Suprapubic skin (tissue), 4 donors: ENCODE data around the gene STARD8. TPM values are rescaled to one million over a fixed set of nuclear protein-coding genes. Genes with fewer than 3 reads are reported as not detected.

Experiments used
- DNase-seq, 2 donors: peaks; one replicate each; pipeline ENCODE4 v3.0.0-alpha.2; 2019; ENCODE audit warnings: low spot score in 2 of 2
- H3K27ac ChIP-seq: fragments of 200-600 bp; sonication (generic); one replicate; pipeline ENCODE4 v1.5.1; 2019
- H3K27me3 ChIP-seq: fragments of 200-600 bp; sonication (generic); one replicate; pipeline ENCODE4 v1.5.1; 2019
- H3K36me3 ChIP-seq: fragments of 200-600 bp; sonication (generic); one replicate; pipeline ENCODE4 v1.5.1; 2019
- H3K4me1 ChIP-seq: fragments of 200-600 bp; sonication (generic); one replicate; pipeline ENCODE4 v1.5.1; 2019
- H3K4me3 ChIP-seq: fragments of 200-600 bp; sonication (generic); one replicate; pipeline ENCODE4 v1.5.1; 2019; ENCODE audit warnings: mild to moderate bottlenecking
- H3K9me3 ChIP-seq: fragments of 200-600 bp; sonication (generic); one replicate; pipeline ENCODE4 v1.5.1; 2019
- EP300 ChIP-seq: sonication (generic); formaldehyde crosslinking; IDR thresholded peaks from one replicate; pipeline ENCODE4 v1.6.1; 2017; ENCODE audit warnings: antibody characterized with exemption
- POLR2A ChIP-seq, 2 donors: fragments of 450-650 bp; IDR thresholded peaks; one replicate each; pipeline ENCODE4 v1.6.1; 2017; ENCODE audit warnings: antibody characterized with exemption in 2 of 2, mild to moderate bottlenecking in 2 of 2, moderate library complexity in 2 of 2
- POLR2AphosphoS5 ChIP-seq, 3 donors: sonication (generic); formaldehyde crosslinking; IDR thresholded peaks; one replicate each; pipeline ENCODE4 v1.6.1; 2017; ENCODE audit warnings: antibody characterized with exemption in 3 of 3
- WGBS: methylation state at CpG from one replicate; pipeline ENCODE4 v1.1.5; 2018; 5-methylcytosine and 5-hydroxymethylcytosine counted together
- total RNA-seq, 4 donors: library from RNA; depleted of rRNA; stranded (reverse); fragments of >200 nt; gene quantifications; one replicate each; pipeline ENCODE4 v1.1.0, GENCODE V29; 2016
- TF ChIP-seq, protein P1 (sequence below), 2 donors: fragments of 200-600 bp in 1 of 2; fragments of 450-650 bp in 1 of 2; sonication (generic) in 1 of 2; IDR thresholded peaks; one replicate each; pipeline ENCODE4 v1.5.1; 2016 to 2019; ENCODE audit warnings: antibody characterized with exemption in 2 of 2, mild to moderate bottlenecking in 1 of 2, moderate library complexity in 1 of 2

Gene STARD8
- total RNA-seq, 4 donors from 2014 or later = 2.0 to 4.5 (median 2.3) TPM

DNA sequence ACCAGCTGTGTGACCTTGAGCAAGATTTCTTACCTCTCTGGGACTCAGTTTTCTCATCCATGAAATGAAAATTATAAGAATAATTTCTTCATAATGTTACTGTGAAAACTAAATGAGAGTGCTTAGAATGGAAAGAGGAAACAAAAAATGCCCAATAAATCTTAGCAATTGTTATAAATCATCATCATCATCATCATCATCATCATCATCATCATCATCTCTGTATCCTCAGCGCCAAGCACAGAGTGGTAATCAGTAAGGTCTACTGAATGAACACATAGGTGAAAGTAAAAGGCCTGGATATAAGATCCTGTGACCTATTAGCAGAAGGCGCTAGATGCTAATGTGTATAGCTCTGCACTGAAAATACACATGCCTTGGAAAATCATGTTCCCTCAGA lies 6.8 kb upstream of the STARD8 start:
- Histone ChIP-seq H3K36me3 (no peaks in the 10 kb centered on the region), H3K27me3 (no peaks in the 10 kb centered on the region), H3K4me1 (no peaks in the 10 kb centered on the region), H3K4me3 (no peak overlapping the region), H3K9me3 (no peaks in the 10 kb centered on the region), H3K27ac (no peak overlapping the region)
- TF ChIP-seq POLR2AphosphoS5 (IDR thresholded peaks at IDR 0.05) = no peak
- TF ChIP-seq, protein P1, sequence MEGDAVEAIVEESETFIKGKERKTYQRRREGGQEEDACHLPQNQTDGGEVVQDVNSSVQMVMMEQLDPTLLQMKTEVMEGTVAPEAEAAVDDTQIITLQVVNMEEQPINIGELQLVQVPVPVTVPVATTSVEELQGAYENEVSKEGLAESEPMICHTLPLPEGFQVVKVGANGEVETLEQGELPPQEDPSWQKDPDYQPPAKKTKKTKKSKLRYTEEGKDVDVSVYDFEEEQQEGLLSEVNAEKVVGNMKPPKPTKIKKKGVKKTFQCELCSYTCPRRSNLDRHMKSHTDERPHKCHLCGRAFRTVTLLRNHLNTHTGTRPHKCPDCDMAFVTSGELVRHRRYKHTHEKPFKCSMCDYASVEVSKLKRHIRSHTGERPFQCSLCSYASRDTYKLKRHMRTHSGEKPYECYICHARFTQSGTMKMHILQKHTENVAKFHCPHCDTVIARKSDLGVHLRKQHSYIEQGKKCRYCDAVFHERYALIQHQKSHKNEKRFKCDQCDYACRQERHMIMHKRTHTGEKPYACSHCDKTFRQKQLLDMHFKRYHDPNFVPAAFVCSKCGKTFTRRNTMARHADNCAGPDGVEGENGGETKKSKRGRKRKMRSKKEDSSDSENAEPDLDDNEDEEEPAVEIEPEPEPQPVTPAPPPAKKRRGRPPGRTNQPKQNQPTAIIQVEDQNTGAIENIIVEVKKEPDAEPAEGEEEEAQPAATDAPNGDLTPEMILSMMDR (IDR thresholded peaks at IDR 0.05) = no peak
- no peak for TF ChIP-seq POLR2A (IDR thresholded peaks at IDR 0.05)
- TF ChIP-seq EP300 = no peak
- DNase-seq = no peak
- WGBS = 69% methylated on average over 2 of the region's 2 CpGs

DNA sequence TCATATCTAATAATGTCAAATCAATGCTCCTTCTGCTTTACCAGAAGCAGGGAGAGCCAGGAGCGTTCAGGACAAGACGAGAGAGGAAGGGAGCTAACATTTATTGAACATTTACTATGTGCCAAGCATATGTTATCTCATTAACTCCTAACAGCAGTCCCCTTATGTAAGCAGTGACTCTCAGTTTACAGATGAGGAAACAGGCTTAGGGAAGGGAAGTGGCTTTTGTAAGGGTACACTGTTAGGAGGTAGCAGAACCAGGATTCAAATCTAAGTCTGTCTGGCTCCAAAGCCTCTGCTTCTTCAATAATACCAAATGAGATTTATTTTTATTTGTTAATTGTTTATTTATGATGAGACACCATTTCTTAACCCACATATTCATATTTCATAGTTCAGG lies 2.6 kb upstream of the STARD8 start:
- no peak for TF ChIP-seq EP300
- TF ChIP-seq POLR2A (IDR thresholded peaks at IDR 0.05) = no peak
- no peak for TF ChIP-seq POLR2AphosphoS5 (IDR thresholded peaks at IDR 0.05)
- TF ChIP-seq, protein P1 (IDR thresholded peaks at IDR 0.05) = no peak
- 79% methylated on average over 2 of the region's 2 CpGs for WGBS
- no peak for DNase-seq
- H3K27ac ChIP-seq = no peak overlapping the region
- H3K36me3 ChIP-seq = no peaks in the 10 kb centered on the region
- no peaks in the 10 kb centered on the region for H3K9me3 ChIP-seq
- no peaks in the 10 kb centered on the region for H3K27me3 ChIP-seq
- peaks cover 8% of the 10 kb centered on the region for H3K4me1 ChIP-seq
- no peak overlapping the region for H3K4me3 ChIP-seq

DNA sequence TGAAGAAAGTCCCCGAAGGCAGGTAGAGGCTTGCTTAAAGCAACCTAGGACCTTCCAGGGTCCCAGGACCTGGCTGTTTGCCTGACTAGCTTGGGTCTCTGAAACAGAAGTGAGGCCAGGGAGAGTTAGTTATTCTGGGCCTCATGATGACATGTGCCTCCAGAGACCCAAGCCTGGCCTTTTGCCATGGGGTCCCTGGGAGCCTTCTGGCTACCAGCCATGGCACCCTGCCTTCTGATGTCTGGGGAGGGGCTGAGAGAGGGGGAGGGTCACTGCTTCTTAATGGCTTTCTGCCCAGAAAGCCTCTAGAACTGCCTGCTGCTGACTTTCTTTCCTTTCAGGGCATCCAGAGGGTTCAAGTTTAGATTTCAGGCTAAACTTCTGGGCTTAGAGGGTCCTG lies 1.0 kb upstream of the STARD8 start:
- WGBS = 86% methylated on average over 1 of the region's 1 CpG
- no peak for TF ChIP-seq POLR2AphosphoS5 (IDR thresholded peaks at IDR 0.05)
- TF ChIP-seq, protein P1 (IDR thresholded peaks at IDR 0.05) = no peak
- TF ChIP-seq EP300 = no peak
- TF ChIP-seq POLR2A (IDR thresholded peaks at IDR 0.05) = no peak
- H3K27ac ChIP-seq = no peak overlapping the region
- no peaks in the 10 kb centered on the region for H3K27me3 ChIP-seq
- H3K36me3 ChIP-seq = no peaks in the 10 kb centered on the region
- no peaks in the 10 kb centered on the region for H3K9me3 ChIP-seq
- no peak for DNase-seq
- peaks cover 8% of the 10 kb centered on the region for H3K4me1 ChIP-seq
- H3K4me3 ChIP-seq = no peak overlapping the region

DNA sequence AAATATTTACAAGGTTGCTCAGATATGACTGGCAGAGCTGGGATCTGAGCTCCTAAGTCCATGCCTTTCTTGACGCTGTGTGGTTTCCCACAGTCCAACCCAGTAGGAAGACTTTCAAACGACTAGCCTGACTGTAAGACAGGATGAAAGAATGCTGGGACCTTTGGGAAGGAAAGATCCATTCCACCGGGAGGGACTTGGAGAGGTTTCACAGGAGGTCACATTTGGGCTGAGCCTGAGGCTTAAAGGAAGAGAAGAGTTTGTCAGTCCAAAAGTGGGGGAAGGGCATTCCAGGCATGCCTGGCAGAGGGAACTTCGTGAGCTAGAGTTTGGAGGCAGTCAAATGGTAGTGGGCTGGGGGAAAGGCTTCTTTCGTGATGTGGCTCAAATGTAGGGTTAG lies 1.5 kb downstream of the STARD8 start:
- Histone ChIP-seq H3K4me1 (peaks cover 8% of the 10 kb centered on the region), H3K27ac (no peak overlapping the region), H3K4me3 (no peak overlapping the region), H3K9me3 (no peaks in the 10 kb centered on the region), H3K27me3 (no peaks in the 10 kb centered on the region), H3K36me3 (no peaks in the 10 kb centered on the region)
- TF ChIP-seq, protein P1 (IDR thresholded peaks at IDR 0.05) = no peak
- TF ChIP-seq POLR2AphosphoS5 (IDR thresholded peaks at IDR 0.05) (no peak), POLR2A (IDR thresholded peaks at IDR 0.05) (no peak), EP300 (no peak)
- 33% methylated on average over 5 of the region's 5 CpGs for WGBS
- DNase-seq = no peak

DNA sequence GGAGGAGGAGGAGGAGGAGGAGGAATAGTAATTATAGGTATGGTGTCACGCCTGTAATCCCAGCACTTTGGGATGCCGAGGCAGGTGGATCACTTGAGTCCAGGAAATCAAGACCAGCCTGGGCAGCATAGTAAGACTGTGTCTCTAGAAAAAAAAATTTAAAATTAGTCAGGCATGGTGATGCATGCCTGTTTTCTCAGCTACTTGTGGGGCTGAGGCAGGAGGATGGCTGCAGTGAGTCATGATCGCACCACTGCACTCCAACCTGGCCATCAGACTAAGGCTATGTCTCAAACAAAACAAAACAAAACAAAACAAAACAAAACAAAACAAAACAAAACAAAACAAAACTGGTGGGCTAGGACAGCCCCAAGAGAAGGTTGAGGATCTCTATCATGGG lies 3.0 kb downstream of the STARD8 start:
- 90% methylated on average over 3 of the region's 3 CpGs for WGBS
- Histone ChIP-seq H3K9me3 (no peaks in the 10 kb centered on the region), H3K27ac (no peak overlapping the region), H3K27me3 (no peaks in the 10 kb centered on the region), H3K4me1 (peaks cover 8% of the 10 kb centered on the region), H3K36me3 (no peaks in the 10 kb centered on the region), H3K4me3 (no peak overlapping the region)
- TF ChIP-seq EP300 (no peak), POLR2A (IDR thresholded peaks at IDR 0.05) (no peak), POLR2AphosphoS5 (IDR thresholded peaks at IDR 0.05) (no peak)
- TF ChIP-seq, protein P1 (IDR thresholded peaks at IDR 0.05) = no peak
- DNase-seq = no peak
